Bronchus fibroblast of lung (primary cell): ENCODE data around the gene CBLL1. TPM values are rescaled to one million over a fixed set of nuclear protein-coding genes. Genes with fewer than 3 reads are reported as not detected.

Experiments
- total RNA-seq: library from RNA; depleted of rRNA; stranded (reverse); fragments of >200 nt; gene quantifications from 2 replicates; pipeline ENCODE4 v1.2.3, GENCODE V29; 2015

CBLL1 gene
- total RNA-seq: 12.0 and 12.9 TPM in 2 replicates

GRCh38 chr7:107743567-107744344 lies at the start of gene CBLL1:
CBLL1 (plus strand) TSS chr7:107744142; CDS start chr7:107744164, 22 bp downstream.

GRCh38 chr7:107803009-107803610 lies 59.2 kb downstream of the CBLL1 start, which contains the start of gene SLC26A3:
SLC26A3 (minus strand) TSS chr7:107803223; CDS start chr7:107794509, 8,714 bp downstream.

Other genes starting within 250 kb of the CBLL1 start
- 27.9 and 38.4 TPM in 2 replicates for gene COG5, start 180.2 kb upstream of the CBLL1 start, total RNA-seq
- gene DUS4L, start 180.2 kb upstream of the CBLL1 start, total RNA-seq: 8.8 and 9.1 TPM in 2 replicates
- gene BCAP29, start 163.9 kb upstream of the CBLL1 start, total RNA-seq: 60.2 and 71.6 TPM in 2 replicates
- gene SLC26A4, start 83.3 kb upstream of the CBLL1 start, total RNA-seq: 0.17 and 0.74 TPM in 2 replicates
- not detected in 2 replicates for gene SLC26A3, start 59.1 kb downstream of the CBLL1 start, total RNA-seq
- 44.6 and 57.8 TPM in 2 replicates for gene DLD, start 147.0 kb downstream of the CBLL1 start, total RNA-seq